ENCODE data around the gene METAP1D. TPM values are rescaled to one million over a fixed set of nuclear protein-coding genes. Genes with fewer than 3 reads are reported as not detected.

Gene METAP1D
- total and polyA plus RNA-seq, 2 donors from 2014 or later = 4.0 to 6.2 TPM

GRCh38 chr2:172093416-172094293 lies 93.9 kb downstream of the METAP1D start:
- no peak overlapping the region for H3K27ac ChIP-seq (ENCODE audit: low read depth in 2 of 2, low read length in 2 of 2)
- no peaks in the 10 kb centered on the region for H3K36me3 ChIP-seq (ENCODE audit: control insufficient read depth in 2 of 3, insufficient read depth in 3 of 3, low read length in 3 of 3)
- intact Hi-C loops (cut with DNase I) = no loop called here
- TF ChIP-seq CTCF (IDR thresholded peaks at IDR 0.05; ENCODE audit: borderline replicate concordance, extremely low read depth, insufficient read depth) = no peak
- FAIRE-seq = no peak
- no peak overlapping the region for H3K4me3 ChIP-seq (ENCODE audit: low read length in 3 of 3)
- H3K9me3 ChIP-seq (ENCODE audit: control insufficient read depth in 2 of 3, insufficient read depth in 1 of 3, low read length in 3 of 3) = peaks cover 0 to 6% (median 0%) of the 10 kb centered on the region in 3 donors
- H3K27me3 ChIP-seq (ENCODE audit: control insufficient read depth, insufficient read depth, low read length) = peaks cover 74% of the 10 kb centered on the region
- H3K4me1 ChIP-seq (ENCODE audit: control insufficient read depth in 2 of 3, insufficient read depth in 2 of 3, low read depth in 1 of 3, low read length in 3 of 3) = peaks cover 0 to 10% (median 0%) of the 10 kb centered on the region in 3 donors
- no peak overlapping the region for H3K9ac ChIP-seq (ENCODE audit: low read length in 3 of 3)
- DNase-seq = peak in 2 of 5 donors; percentile 10 to 57

GRCh38 chr2:172094294-172095145 lies 94.8 kb downstream of the METAP1D start:
- DNase-seq = peak; percentile 25 to 66 (median 30)
- Histone ChIP-seq H3K36me3 (ENCODE audit: control insufficient read depth in 2 of 3, insufficient read depth in 3 of 3, low read length in 3 of 3) (no peaks in the 10 kb centered on the region), H3K4me1 (ENCODE audit: control insufficient read depth in 2 of 3, insufficient read depth in 2 of 3, low read depth in 1 of 3, low read length in 3 of 3) (peaks cover 0 to 13% (median 0%) of the 10 kb centered on the region in 3 donors), H3K27ac (ENCODE audit: low read depth in 2 of 2, low read length in 2 of 2) (no peak overlapping the region), H3K9me3 (ENCODE audit: control insufficient read depth in 2 of 3, insufficient read depth in 1 of 3, low read length in 3 of 3) (peaks cover 0 to 6% (median 0%) of the 10 kb centered on the region in 3 donors), H3K4me3 (ENCODE audit: low read length in 3 of 3) (peak overlapping the region in 1 of 3 donors; percentile 35), H3K27me3 (ENCODE audit: control insufficient read depth, insufficient read depth, low read length) (peaks cover 72% of the 10 kb centered on the region), H3K9ac (ENCODE audit: low read length in 3 of 3) (no peak overlapping the region)
- TF ChIP-seq CTCF (IDR thresholded peaks at IDR 0.05; ENCODE audit: borderline replicate concordance, extremely low read depth, insufficient read depth) = no peak
- FAIRE-seq = no peak
- intact Hi-C loops (cut with DNase I) = no loop called here

GRCh38 chr2:172095146-172095904 lies 95.6 kb downstream of the METAP1D start:
- H3K4me1 ChIP-seq (ENCODE audit: control insufficient read depth in 2 of 3, insufficient read depth in 2 of 3, low read depth in 1 of 3, low read length in 3 of 3) = peaks cover 0 to 13% (median 0%) of the 10 kb centered on the region in 3 donors
- H3K4me3 ChIP-seq (ENCODE audit: low read length in 3 of 3) = peak overlapping the region in 1 of 3 donors; percentile 35
- no peak overlapping the region for H3K27ac ChIP-seq (ENCODE audit: low read depth in 2 of 2, low read length in 2 of 2)
- intact Hi-C loops (cut with DNase I) = no loop called here
- no peak overlapping the region for H3K9ac ChIP-seq (ENCODE audit: low read length in 3 of 3)
- no peak for TF ChIP-seq CTCF (IDR thresholded peaks at IDR 0.05; ENCODE audit: borderline replicate concordance, extremely low read depth, insufficient read depth)
- peak; percentile 52 to 83 (median 71) for DNase-seq
- H3K36me3 ChIP-seq (ENCODE audit: control insufficient read depth in 2 of 3, insufficient read depth in 3 of 3, low read length in 3 of 3) = no peaks in the 10 kb centered on the region
- FAIRE-seq = no peak
- peaks cover 67% of the 10 kb centered on the region for H3K27me3 ChIP-seq (ENCODE audit: control insufficient read depth, insufficient read depth, low read length)
- peaks cover 0 to 6% (median 0%) of the 10 kb centered on the region in 3 donors for H3K9me3 ChIP-seq (ENCODE audit: control insufficient read depth in 2 of 3, insufficient read depth in 1 of 3, low read length in 3 of 3)
